NCI-H82 treated with DMSO at 0.1 percent for 48 hours (cell line): ENCODE measurements around the gene UROS.

Source experiments
- DNase-seq: peaks from one replicate; lab custom pipeline; 2025; ENCODE audit not compliant: unreplicated experiment; lab: John Stamatoyannopoulos, UW

The UROS gene

GRCh38 chr10:125792342-125793300 lies 30.4 kb downstream of the UROS start:
- DNase-seq: no peak

GRCh38 chr10:125788156-125789034 lies 34.7 kb downstream of the UROS start:
- DNase-seq: no peak

GRCh38 chr10:125785791-125786190 lies 37.3 kb downstream of the UROS start:
- no peak for DNase-seq

GRCh38 chr10:125783957-125784356 lies 39.1 kb downstream of the UROS start:
- no peak for DNase-seq

GRCh38 chr10:125783408-125783807 lies 39.6 kb downstream of the UROS start:
- no peak for DNase-seq

- DNase-seq: peak; percentile 15
Measured at GRCh38 chr10:125782616-125783015, 40.4 kb downstream of the UROS start.

GRCh38 chr10:125782054-125782453 lies 41.0 kb downstream of the UROS start:
- no peak for DNase-seq

- DNase-seq: no peak
Measured at GRCh38 chr10:125781374-125781773, 41.7 kb downstream of the UROS start.

GRCh38 chr10:125779403-125780327 lies 43.4 kb downstream of the UROS start:
- peak; percentile 65 for DNase-seq

GRCh38 chr10:125778556-125778955 lies 44.5 kb downstream of the UROS start:
- no peak for DNase-seq

GRCh38 chr10:125777806-125778205 lies 45.3 kb downstream of the UROS start:
- DNase-seq: no peak

- DNase-seq: no peak
Measured at GRCh38 chr10:125775491-125776106, 47.5 kb downstream of the UROS start, which contains the start of gene MMP21. Gene MMP21 (minus strand): TSS chr10:125775821. CDS start chr10:125775821, 0 bp downstream.

- no peak for DNase-seq
Measured at GRCh38 chr10:125774581-125775191, 48.4 kb downstream of the UROS start.

GRCh38 chr10:125773687-125774543 lies 49.1 kb downstream of the UROS start:
- no peak for DNase-seq

GRCh38 chr10:125772864-125773180 lies 50.2 kb downstream of the UROS start:
- no peak for DNase-seq

- no peak for DNase-seq
Measured at GRCh38 chr10:125772112-125772863, 50.8 kb downstream of the UROS start.

- no peak for DNase-seq
Measured at GRCh38 chr10:125770844-125771243, 52.2 kb downstream of the UROS start.

GRCh38 chr10:125769175-125769574 lies 53.9 kb downstream of the UROS start:
- DNase-seq: no peak
